Psoas muscle (tissue), 8 donors: ENCODE data around the gene NKIRAS2. TPM values are rescaled to one million over a fixed set of nuclear protein-coding genes. Genes with fewer than 3 reads are reported as not detected.

Source experiments
- ATAC-seq, 4 donors: fragments of 200-7000 bp; cut with Tn5 transposase; one replicate each; pipeline ENCODE4 v1.9.1; 2020; ENCODE audit warnings: moderate library complexity in 3 of 4, mild to moderate bottlenecking in 2 of 4
- DNase-seq, 2 donors: peaks; one replicate each; pipeline ENCODE4 v3.0.0-alpha.2; 2020
- H3K27ac ChIP-seq: fragments of 200-600 bp; one replicate; pipeline ENCODE4 v1.8.0; 2022
- H3K27me3 ChIP-seq, 3 donors: fragments of 200-600 bp in 1 of 3; one replicate each; pipeline versions ENCODE4 v1.6.1 to v1.8.0; 2013 to 2022; ENCODE audit warnings: low read length in 2 of 3, mild to moderate bottlenecking in 2 of 3, moderate library complexity in 1 of 3; ENCODE audit not compliant: insufficient read depth in 3 of 3
- H3K36me3 ChIP-seq, 2 donors: fragments of 200-600 bp in 1 of 2; one replicate each; pipeline versions ENCODE4 v1.6.1 to v1.8.0; 2013 to 2022; ENCODE audit warnings: low read depth in 1 of 2, mild to moderate bottlenecking in 1 of 2, moderate library complexity in 1 of 2; ENCODE audit not compliant: insufficient read depth in 1 of 2
- H3K4me1 ChIP-seq: fragments of 200-600 bp; one replicate; pipeline ENCODE4 v1.8.0; 2022
- H3K4me3 ChIP-seq: fragments of 200-600 bp; one replicate; pipeline ENCODE4 v1.8.0; 2022; ENCODE audit warnings: mild to moderate bottlenecking
- H3K9me3 ChIP-seq: fragments of 200-600 bp; one replicate; pipeline ENCODE4 v1.8.0; 2022
- WGBS, 3 donors: extraction: QIAGEN DNeasy Blood & Tissue Kit; methylation state at CpG; one replicate each; pipeline versions ENCODE4 v1.1.6 to v1.1.7; 2013; 5-methylcytosine and 5-hydroxymethylcytosine counted together
- intact Hi-C, 2 donors: fragments of 100-400 bp; cut with DNase I; formaldehyde crosslinking; loops; one replicate each; pipeline versions ENCODE4 v1.11.0 to v1.14.2; 2022
- polyA plus RNA-seq, 3 donors: library from polyadenylated mRNA; stranded (reverse); fragments of 200-250 nt; gene quantifications; one replicate each; pipeline ENCODE4 v1.2.3, GENCODE V29; 2013
- total RNA-seq, 4 donors: library from RNA; stranded (reverse); fragmentation: NEBNext Ultra II Directional in 2 of 4; extraction: Animal tissue kit (Norgen Biotek cat#: 25700) in 2 of 4; gene quantifications; one replicate each; pipeline versions ENCODE4 v1.2.1 to v1.2.4, GENCODE V29; 2021 to 2023
- TF ChIP-seq, protein P1 (sequence below): fragments of 200-600 bp; IDR thresholded peaks from one replicate; pipeline ENCODE4 v1.8.0; 2022; ENCODE audit warnings: antibody characterized with exemption
- donor health status: healthy with polysubstance abuse.
- donor health status: DM: no; HTN: no; CAD: no; lungs with moderate emphysema.
- donor health status: Bipolar disorder and iron deficiency.
- donor health status: healthy.
- donor health status: DM: yes; HTN: yes; CAD: no.
- donor health status: DM: no; HTN: no; CAD: no.
- donor health status: DM: no; HTN: no; CAD: no.
- donor health status: DM: yes; HTN: yes; CAD: no.

NKIRAS2 gene
- total and polyA plus RNA-seq, 7 donors, result 35.0 to 81.1 (median 41.5) TPM

DNA sequence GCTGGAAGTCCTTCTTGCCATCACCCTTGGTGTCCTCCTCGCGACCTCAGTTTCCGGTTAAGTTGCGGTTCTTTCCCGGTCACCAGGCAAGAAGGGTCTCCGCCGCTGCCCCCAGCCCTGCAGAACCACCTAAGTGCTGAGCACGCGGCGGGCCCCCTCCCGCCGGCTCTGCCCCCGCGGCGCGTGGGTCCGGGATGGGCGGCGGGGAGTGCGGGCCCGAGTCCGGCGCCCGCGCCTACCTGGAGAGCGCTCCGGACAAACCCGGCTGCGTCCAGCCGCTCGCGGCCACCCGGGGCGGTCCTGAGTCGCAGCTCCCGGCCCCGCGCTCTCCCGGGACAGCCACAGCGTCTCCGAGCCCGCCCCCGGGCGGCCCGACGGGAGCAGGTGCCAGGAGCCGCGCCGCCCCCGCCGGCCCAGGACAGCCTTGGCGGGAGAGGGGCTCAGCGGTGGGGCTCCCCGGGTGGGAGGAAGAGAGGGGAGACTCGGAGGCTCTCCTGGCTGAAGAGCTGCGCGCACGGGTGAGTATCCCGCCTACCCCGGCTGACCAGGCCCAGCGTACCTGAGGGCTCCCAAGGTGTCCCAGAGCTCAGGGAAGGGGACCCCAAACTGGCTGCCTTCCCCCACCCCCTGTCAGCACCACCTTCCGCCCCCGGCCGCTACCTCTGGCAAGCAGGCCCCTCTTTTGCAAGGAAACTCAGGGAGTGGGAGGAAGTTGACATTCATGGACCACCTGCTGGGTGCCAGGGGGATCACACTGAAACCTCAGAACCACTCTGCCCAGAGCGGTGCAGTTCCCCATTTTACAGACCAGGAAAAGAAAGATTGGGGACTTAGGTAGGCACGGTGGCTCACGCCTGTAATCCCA, 52.7 kb downstream of the NKIRAS2 start:
- peak overlapping the region; percentile 21 for H3K27ac ChIP-seq
- H3K4me1 ChIP-seq, result peaks cover 11% of the 10 kb centered on the region
- DNase-seq, result peak; percentile 44 to 63
- H3K9me3 ChIP-seq, result no peaks in the 10 kb centered on the region
- TF ChIP-seq, protein P1, sequence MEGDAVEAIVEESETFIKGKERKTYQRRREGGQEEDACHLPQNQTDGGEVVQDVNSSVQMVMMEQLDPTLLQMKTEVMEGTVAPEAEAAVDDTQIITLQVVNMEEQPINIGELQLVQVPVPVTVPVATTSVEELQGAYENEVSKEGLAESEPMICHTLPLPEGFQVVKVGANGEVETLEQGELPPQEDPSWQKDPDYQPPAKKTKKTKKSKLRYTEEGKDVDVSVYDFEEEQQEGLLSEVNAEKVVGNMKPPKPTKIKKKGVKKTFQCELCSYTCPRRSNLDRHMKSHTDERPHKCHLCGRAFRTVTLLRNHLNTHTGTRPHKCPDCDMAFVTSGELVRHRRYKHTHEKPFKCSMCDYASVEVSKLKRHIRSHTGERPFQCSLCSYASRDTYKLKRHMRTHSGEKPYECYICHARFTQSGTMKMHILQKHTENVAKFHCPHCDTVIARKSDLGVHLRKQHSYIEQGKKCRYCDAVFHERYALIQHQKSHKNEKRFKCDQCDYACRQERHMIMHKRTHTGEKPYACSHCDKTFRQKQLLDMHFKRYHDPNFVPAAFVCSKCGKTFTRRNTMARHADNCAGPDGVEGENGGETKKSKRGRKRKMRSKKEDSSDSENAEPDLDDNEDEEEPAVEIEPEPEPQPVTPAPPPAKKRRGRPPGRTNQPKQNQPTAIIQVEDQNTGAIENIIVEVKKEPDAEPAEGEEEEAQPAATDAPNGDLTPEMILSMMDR, result peak; percentile 27
- 12 to 18% (median 14%) methylated on average over 37 to 67 of the region's 67 CpGs for WGBS, 3 donors
- peak; percentile 35 to 60 (median 48) for ATAC-seq
- H3K36me3 ChIP-seq, result no peaks in the 10 kb centered on the region
- peak overlapping the region; percentile 64 for H3K4me3 ChIP-seq
- intact Hi-C loops, result no loop called here
- no peaks in the 10 kb centered on the region for H3K27me3 ChIP-seq

Other genes starting within 250 kb of the NKIRAS2 start
- 10 to 100 TPM; 19.4 to 55.0 (median 43.5) TPM for gene JUP, start 233.4 kb upstream of the NKIRAS2 start, total RNA-seq
- 10 to 100 TPM in 2 of 3 donors, 1 to 10 TPM in 1; 9.4 to 30.3 (median 25.8) TPM for gene JUP, start 233.4 kb upstream of the NKIRAS2 start, polyA plus RNA-seq
- gene P3H4, start 208.1 kb upstream of the NKIRAS2 start, total RNA-seq, result 1 to 10 TPM; 1.7 to 3.4 (median 2.5) TPM
- 1 to 10 TPM in 2 of 3 donors, under 1 TPM in 1; 0.58 to 1.5 (median 1.4) TPM for gene P3H4, start 208.1 kb upstream of the NKIRAS2 start, polyA plus RNA-seq
- 1 to 10 TPM; 5.4 to 9.5 (median 6.8) TPM for gene FKBP10, start 207.1 kb upstream of the NKIRAS2 start, total RNA-seq
- gene FKBP10, start 207.1 kb upstream of the NKIRAS2 start, polyA plus RNA-seq, result 1 to 10 TPM; 3.9 to 5.8 (median 4.7) TPM
- gene NT5C3B, start 183.9 kb upstream of the NKIRAS2 start, total RNA-seq, result 10 to 100 TPM; 12.2 to 19.3 (median 17.7) TPM
- 10 to 100 TPM; 18.3 to 27.5 (median 22.5) TPM for gene NT5C3B, start 183.9 kb upstream of the NKIRAS2 start, polyA plus RNA-seq
- not detected for gene KLHL10, start 182.3 kb upstream of the NKIRAS2 start, total RNA-seq
- gene KLHL10, start 182.3 kb upstream of the NKIRAS2 start, polyA plus RNA-seq, result under 1 TPM in 1 of 3 donors, not detected in 2; 0.04 TPM
- 1 to 10 TPM; 2.1 to 3.4 (median 2.5) TPM for gene KLHL11, start 154.7 kb upstream of the NKIRAS2 start, total RNA-seq
- gene KLHL11, start 154.7 kb upstream of the NKIRAS2 start, polyA plus RNA-seq, result 1 to 10 TPM; 1.1 to 6.1 (median 1.4) TPM
- gene ACLY, start 101.1 kb upstream of the NKIRAS2 start, total RNA-seq, result 10 to 100 TPM; 18.6 to 24.1 (median 21.5) TPM
- 10 to 100 TPM; 10.5 to 20.5 (median 17.9) TPM for gene ACLY, start 101.1 kb upstream of the NKIRAS2 start, polyA plus RNA-seq
- under 1 TPM in 2 of 4 donors, not detected in 2; 0.17 to 0.32 TPM for gene ODAD4, start 89.5 kb upstream of the NKIRAS2 start, total RNA-seq
- gene ODAD4, start 89.5 kb upstream of the NKIRAS2 start, polyA plus RNA-seq, result under 1 TPM; 0.31 to 0.99 (median 0.63) TPM
- 10 to 100 TPM; 21.0 to 26.8 (median 22.9) TPM for gene CNP, start 53.3 kb upstream of the NKIRAS2 start, total RNA-seq
- 10 to 100 TPM; 17.6 to 22.6 (median 21.2) TPM for gene CNP, start 53.3 kb upstream of the NKIRAS2 start, polyA plus RNA-seq
- gene DNAJC7, start 2.7 kb upstream of the NKIRAS2 start, total RNA-seq, result 100 to 1,000 TPM in 1 of 4 donors, 10 to 100 TPM in 3; 66.3 to 102 (median 76.9) TPM
- 100 to 1,000 TPM in 1 of 3 donors, 10 to 100 TPM in 2; 85.4 to 142 (median 93.3) TPM for gene DNAJC7, start 2.7 kb upstream of the NKIRAS2 start, polyA plus RNA-seq
- gene C17orf113, start 30.5 kb downstream of the NKIRAS2 start, total RNA-seq, result 1 to 10 TPM in 2 of 4 donors, under 1 TPM in 2; 0.56 to 1.2 (median 0.82) TPM
- gene C17orf113, start 30.5 kb downstream of the NKIRAS2 start, polyA plus RNA-seq, result under 1 TPM; 0.08 to 0.22 (median 0.12) TPM
- 1 to 10 TPM in 3 of 4 donors, under 1 TPM in 1; 0.50 to 9.2 (median 1.1) TPM for gene ZNF385C, start 78.4 kb downstream of the NKIRAS2 start, total RNA-seq
- gene ZNF385C, start 78.4 kb downstream of the NKIRAS2 start, polyA plus RNA-seq, result under 1 TPM; 0.22 to 0.36 (median 0.32) TPM
- 1 to 10 TPM; 2.0 to 4.2 (median 3.1) TPM for gene DHX58, start 92.6 kb downstream of the NKIRAS2 start, total RNA-seq
- gene DHX58, start 92.6 kb downstream of the NKIRAS2 start, polyA plus RNA-seq, result 1 to 10 TPM; 1.3 to 2.8 (median 2.0) TPM
- 10 to 100 TPM; 12.3 to 35.3 (median 20.0) TPM for gene KAT2A, start 101.3 kb downstream of the NKIRAS2 start, total RNA-seq
- 10 to 100 TPM; 20.9 to 23.5 (median 21.2) TPM for gene KAT2A, start 101.3 kb downstream of the NKIRAS2 start, polyA plus RNA-seq
- under 1 TPM in 1 of 4 donors, not detected in 3; 0.43 TPM for gene HSPB9, start 102.7 kb downstream of the NKIRAS2 start, total RNA-seq
- under 1 TPM in 2 of 3 donors, not detected in 1; 0.03 to 0.53 TPM for gene HSPB9, start 102.7 kb downstream of the NKIRAS2 start, polyA plus RNA-seq
- 10 to 100 TPM; 27.3 to 43.2 (median 38.7) TPM for gene RAB5C, start 134.9 kb downstream of the NKIRAS2 start, total RNA-seq
- gene RAB5C, start 134.9 kb downstream of the NKIRAS2 start, polyA plus RNA-seq, result 10 to 100 TPM; 41.5 to 70.9 (median 60.0) TPM
- gene KCNH4, start 161.1 kb downstream of the NKIRAS2 start, total RNA-seq, result under 1 TPM in 3 of 4 donors, not detected in 1; 0.08 to 0.17 (median 0.11) TPM
- under 1 TPM in 2 of 3 donors, not detected in 1; 0.01 to 0.03 TPM for gene KCNH4, start 161.1 kb downstream of the NKIRAS2 start, polyA plus RNA-seq
- gene HCRT, start 165.4 kb downstream of the NKIRAS2 start, total RNA-seq, result not detected
- gene HCRT, start 165.4 kb downstream of the NKIRAS2 start, polyA plus RNA-seq, result not detected
- gene GHDC, start 174.4 kb downstream of the NKIRAS2 start, total RNA-seq, result 1 to 10 TPM; 4.7 to 9.4 (median 7.0) TPM
- gene GHDC, start 174.4 kb downstream of the NKIRAS2 start, polyA plus RNA-seq, result 10 to 100 TPM in 1 of 3 donors, 1 to 10 TPM in 2; 6.8 to 11.5 (median 8.8) TPM